MCF 10A (cell line): Measurements from ENCODE around the gene POLA1. TPM values are rescaled to one million over a fixed set of nuclear protein-coding genes. Genes with fewer than 3 reads are reported as not detected.

Experiments
- BruUV-seq: library from RNA; stranded (reverse); fragments of 400-500 nt; replicated peaks from 2 replicates; lab custom pipeline; 2021; lab: Mats Ljungman, UMichigan
- CTCF ChIA-PET: fragments of 300-600 bp; sonication (Branson Sonifier 250); formaldehyde crosslinking; extraction: SDS; loops from one replicate; lab custom pipeline; 2021; ENCODE audit warnings: antibody characterized with exemption, inconsistent platforms; lab: Yijun Ruan, JAX
- POLR2A ChIA-PET: fragments of 300-600, 350-650 bp; sonication (Branson Sonifier 250); formaldehyde crosslinking; extraction: SDS; loops from one replicate; lab custom pipeline; 2020; ENCODE audit warnings: antibody characterized with exemption, inconsistent platforms; lab: Yijun Ruan, JAX
- DNase-seq: peaks from one replicate; pipeline ENCODE4 v3.0.0-alpha.2; 2018; ENCODE audit not compliant: unreplicated experiment
- H3K27ac Mint-ChIP-seq: one replicate; pipeline ENCODE4 v1.8.0; 2022; ENCODE audit warnings: mild to moderate bottlenecking, low read depth, mixed read lengths; ENCODE audit not compliant: unreplicated experiment
- H3K27me3 Mint-ChIP-seq: one replicate; pipeline ENCODE4 v1.8.0; 2022; ENCODE audit warnings: mixed read lengths; ENCODE audit not compliant: insufficient read depth, unreplicated experiment
- H3K36me3 Mint-ChIP-seq: one replicate; pipeline ENCODE4 v1.8.0; 2022; ENCODE audit warnings: mild to moderate bottlenecking, moderate library complexity, mixed read lengths; ENCODE audit not compliant: insufficient read depth, unreplicated experiment
- H3K4me1 Mint-ChIP-seq: one replicate; pipeline ENCODE4 v1.8.0; 2022; ENCODE audit warnings: mixed read lengths; ENCODE audit not compliant: insufficient read depth, unreplicated experiment
- H3K4me3 Mint-ChIP-seq: one replicate; pipeline ENCODE4 v1.8.0; 2022; ENCODE audit warnings: mild to moderate bottlenecking, moderate library complexity, mixed read lengths; ENCODE audit not compliant: unreplicated experiment
- H3K9me3 Mint-ChIP-seq: one replicate; pipeline ENCODE4 v1.8.0; 2022; ENCODE audit warnings: mixed read lengths; ENCODE audit not compliant: unreplicated experiment
- intact Hi-C: fragments of 100-400 bp; cut with micrococcal nuclease; formaldehyde crosslinking; loops from 2 replicates; pipeline ENCODE4 v1.14.1; 2022
- total RNA-seq: library from RNA; stranded (reverse); gene quantifications from 2 replicates; pipeline ENCODE4 v1.2.3, GENCODE V29; 2022
- TF ChIP-seq, protein P1 (sequence below): fragments of 200-600 bp; IDR thresholded peaks from one replicate; pipeline ENCODE4 v1.8.0; 2022; ENCODE audit warnings: antibody characterized with exemption, mild to moderate bottlenecking; ENCODE audit not compliant: unreplicated experiment

The POLA1 gene
- total RNA-seq, 1 experiment from 2014 or later, result 9.8 TPM

DNA sequence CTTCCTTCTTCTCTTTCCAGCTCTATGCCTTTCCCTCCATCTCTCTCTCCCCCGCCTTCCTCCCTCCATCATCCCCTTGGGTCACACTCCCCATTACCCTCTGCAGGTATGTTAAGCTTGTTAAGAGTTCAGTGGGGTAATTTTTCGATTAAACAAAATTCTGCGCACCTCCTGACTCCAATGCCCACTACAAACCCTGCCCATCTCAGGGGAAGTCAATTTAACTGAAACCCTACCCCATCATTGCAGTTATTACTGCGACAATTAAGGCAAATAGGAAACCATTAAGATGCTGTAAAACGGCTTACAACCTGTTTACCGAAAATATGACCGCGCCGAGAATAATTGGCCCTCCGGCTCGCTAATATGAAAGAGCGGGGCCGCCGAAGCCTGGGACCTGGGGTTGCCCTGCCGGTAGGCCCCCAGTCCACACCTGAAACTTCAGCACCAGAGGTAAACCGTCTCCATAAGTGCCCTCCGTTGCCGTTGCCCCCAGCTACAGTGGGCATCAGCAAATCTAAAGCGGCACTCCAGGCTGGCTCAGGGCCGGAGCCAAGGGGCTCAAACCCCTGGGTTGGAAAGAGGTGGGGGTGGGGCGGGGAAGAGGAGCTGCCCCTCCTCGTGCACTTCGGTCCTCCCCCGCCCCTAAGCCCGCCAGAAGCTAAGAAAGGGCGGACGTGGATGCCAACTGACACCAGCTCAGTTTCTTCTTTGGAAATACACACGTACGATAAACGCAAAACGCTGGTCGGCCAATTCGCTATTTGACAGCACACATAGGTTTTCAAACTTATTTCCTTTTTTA lies 317.3 kb downstream of the POLA1 start:
- intact Hi-C loops, result no loop called here
- no peak overlapping the region for H3K4me3 Mint-ChIP-seq
- POLR2A ChIA-PET, result no interaction called here

DNA sequence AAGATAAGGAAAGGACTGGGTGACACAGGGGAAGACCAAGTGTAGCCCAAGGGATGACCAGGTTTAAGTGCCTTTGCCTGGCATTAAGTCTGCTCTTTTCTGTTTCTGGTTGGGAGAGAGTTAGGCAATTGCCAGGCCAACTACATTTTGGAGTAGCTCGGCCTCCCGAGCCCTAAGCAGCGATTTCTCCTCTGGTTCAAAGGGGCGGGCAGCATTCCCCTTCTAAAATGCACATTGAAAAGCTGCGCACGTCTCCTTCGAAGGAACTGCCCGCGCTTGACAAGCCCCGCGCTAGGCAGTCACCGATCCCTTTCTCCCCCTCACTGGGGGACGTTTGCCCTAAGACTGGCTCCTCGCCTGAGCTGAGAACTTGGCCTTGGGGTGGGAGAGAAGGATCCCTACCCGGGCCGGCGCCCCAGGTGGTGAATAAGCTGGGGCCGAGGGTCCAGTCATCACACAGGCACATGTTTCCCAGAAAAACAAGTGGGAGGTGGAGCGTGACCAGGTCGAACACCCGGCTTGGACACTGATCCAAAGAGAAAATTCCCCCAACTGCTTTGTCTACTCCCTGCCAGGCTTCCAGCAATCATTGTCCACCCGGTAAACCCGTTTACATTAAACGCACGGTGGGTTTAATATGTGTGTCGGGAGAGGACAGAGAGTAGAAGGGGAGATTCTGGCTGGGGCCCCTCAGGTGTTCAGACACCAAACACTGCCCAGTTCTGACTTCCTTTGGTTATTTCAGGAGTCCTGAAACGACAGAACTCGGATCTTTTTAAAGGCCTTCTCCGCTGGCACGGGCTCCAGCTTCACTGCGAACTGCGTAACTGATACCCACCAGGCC lies 318.1 kb downstream of the POLA1 start:
- H3K4me1 Mint-ChIP-seq, result no peaks in the 10 kb centered on the region
- H3K27me3 Mint-ChIP-seq, result peaks cover 20% of the 10 kb centered on the region
- BruUV-seq, result no TSS peak
- ChIA-PET CTCF (interaction anchor here (1.0 kb wide), 1 partner anchor 13 kb away, joined by 3 read pairs; no protein-coding TSS in a partner anchor), POLR2A (no interaction called here)
- no peak overlapping the region for H3K4me3 Mint-ChIP-seq
- TF ChIP-seq, protein P1, sequence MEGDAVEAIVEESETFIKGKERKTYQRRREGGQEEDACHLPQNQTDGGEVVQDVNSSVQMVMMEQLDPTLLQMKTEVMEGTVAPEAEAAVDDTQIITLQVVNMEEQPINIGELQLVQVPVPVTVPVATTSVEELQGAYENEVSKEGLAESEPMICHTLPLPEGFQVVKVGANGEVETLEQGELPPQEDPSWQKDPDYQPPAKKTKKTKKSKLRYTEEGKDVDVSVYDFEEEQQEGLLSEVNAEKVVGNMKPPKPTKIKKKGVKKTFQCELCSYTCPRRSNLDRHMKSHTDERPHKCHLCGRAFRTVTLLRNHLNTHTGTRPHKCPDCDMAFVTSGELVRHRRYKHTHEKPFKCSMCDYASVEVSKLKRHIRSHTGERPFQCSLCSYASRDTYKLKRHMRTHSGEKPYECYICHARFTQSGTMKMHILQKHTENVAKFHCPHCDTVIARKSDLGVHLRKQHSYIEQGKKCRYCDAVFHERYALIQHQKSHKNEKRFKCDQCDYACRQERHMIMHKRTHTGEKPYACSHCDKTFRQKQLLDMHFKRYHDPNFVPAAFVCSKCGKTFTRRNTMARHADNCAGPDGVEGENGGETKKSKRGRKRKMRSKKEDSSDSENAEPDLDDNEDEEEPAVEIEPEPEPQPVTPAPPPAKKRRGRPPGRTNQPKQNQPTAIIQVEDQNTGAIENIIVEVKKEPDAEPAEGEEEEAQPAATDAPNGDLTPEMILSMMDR, result no peak
- H3K36me3 Mint-ChIP-seq, result no peaks in the 10 kb centered on the region
- intact Hi-C loops, result no loop called here
- no peaks in the 10 kb centered on the region for H3K9me3 Mint-ChIP-seq
- DNase-seq, result no peak
- H3K27ac Mint-ChIP-seq, result no peak overlapping the region

More for the DNA sequence above, 317.3 kb downstream of the POLA1 start:
- TF ChIP-seq, protein P1, result no peak
- no peaks in the 10 kb centered on the region for H3K4me1 Mint-ChIP-seq
- BruUV-seq, result no TSS peak
- CTCF ChIA-PET, result interaction anchor here (0.6 to 1.1 kb wide), 4 partner anchors 12 to 180 kb away, joined by 3 read pairs; no protein-coding TSS in a partner anchor
- no peak for DNase-seq
- H3K27me3 Mint-ChIP-seq, result peaks cover 11% of the 10 kb centered on the region
- H3K9me3 Mint-ChIP-seq, result no peaks in the 10 kb centered on the region
- no peak overlapping the region for H3K27ac Mint-ChIP-seq
- no peaks in the 10 kb centered on the region for H3K36me3 Mint-ChIP-seq

DNA sequence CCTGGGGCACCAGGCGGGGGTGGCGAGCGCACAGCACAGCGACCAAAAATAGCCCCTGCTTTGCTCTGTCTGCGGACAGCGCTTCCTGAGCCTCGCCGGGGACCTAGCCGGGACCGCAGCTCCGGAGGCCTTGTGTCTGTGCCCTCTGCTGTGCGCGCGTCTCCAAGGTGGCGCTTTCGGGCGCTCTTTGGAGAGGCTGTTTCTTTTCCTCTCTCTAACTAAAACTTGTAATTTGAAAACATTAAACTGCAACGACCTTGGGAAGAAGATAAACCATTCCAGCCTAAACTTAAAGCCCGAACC lies 318.7 kb downstream of the POLA1 start:
- Mint-ChIP-seq H3K36me3 (no peaks in the 10 kb centered on the region), H3K27me3 (peaks cover 25% of the 10 kb centered on the region), H3K27ac (no peak overlapping the region), H3K4me1 (no peaks in the 10 kb centered on the region), H3K4me3 (no peak overlapping the region), H3K9me3 (no peaks in the 10 kb centered on the region)
- intact Hi-C loops, result no loop called here
- ChIA-PET POLR2A (no interaction called here), CTCF (no interaction called here)
- DNase-seq, result no peak
- TF ChIP-seq, protein P1, result no peak
- BruUV-seq, result no TSS peak
